ENCODE data around the gene FBXL19.

FBXL19 gene

GRCh38 chr16:30964574-30965226 is 41.3 kb downstream of the FBXL19 start:
- no peak for TF ChIP-seq CTCF (IDR thresholded peaks at IDR 0.05; ENCODE audit: extremely low read depth, insufficient read depth, missing control alignments)
- no peak for DNase-seq (ENCODE audit: low spot score)
- in situ Hi-C loops (cut with MboI; ENCODE audit: low pct_unique_long_range_greater_than_20kb, low sequenced_read_pairs, unreplicated experiment): loop anchor here (25.0 kb wide), 2 partner anchors 473 to 923 kb away; partner anchors contain the start of genes COX6A2 and ZNF843

- DNase-seq (ENCODE audit: low spot score): no peak
- in situ Hi-C loops (cut with MboI; ENCODE audit: low pct_unique_long_range_greater_than_20kb, low sequenced_read_pairs, unreplicated experiment): loop anchor here (25.0 kb wide), 2 partner anchors 472 to 922 kb away; partner anchors contain the start of genes COX6A2 and ZNF843
These were observed 42.1 kb downstream of the FBXL19 start for GRCh38 chr16:30965436-30965835.

GRCh38 chr16:30966033-30966619 is 42.8 kb downstream of the FBXL19 start:
- in situ Hi-C loops (cut with MboI; ENCODE audit: low pct_unique_long_range_greater_than_20kb, low sequenced_read_pairs, unreplicated experiment): loop anchor here (25.0 kb wide), 2 partner anchors 471 to 921 kb away; partner anchors contain the start of genes COX6A2 and ZNF843
- no peak for TF ChIP-seq CTCF (IDR thresholded peaks at IDR 0.05; ENCODE audit: extremely low read depth, insufficient read depth, missing control alignments)
- no peak for DNase-seq (ENCODE audit: low spot score)

More at GRCh38 chr16:30965436-30965835, 42.1 kb downstream of the FBXL19 start:
- TF ChIP-seq CTCF (IDR thresholded peaks at IDR 0.05; ENCODE audit: extremely low read depth, insufficient read depth, missing control alignments): no peak

GRCh38 chr16:30967795-30968194 is 44.4 kb downstream of the FBXL19 start:
- no peak for DNase-seq (ENCODE audit: low spot score)
- in situ Hi-C loops (cut with MboI; ENCODE audit: low pct_unique_long_range_greater_than_20kb, low sequenced_read_pairs, unreplicated experiment): loop anchor here (25.0 kb wide), 2 partner anchors 470 to 920 kb away; partner anchors contain the start of genes COX6A2 and ZNF843
- no peak for TF ChIP-seq CTCF (IDR thresholded peaks at IDR 0.05; ENCODE audit: extremely low read depth, insufficient read depth, missing control alignments)

- DNase-seq (ENCODE audit: low spot score): no peak
- in situ Hi-C loops (cut with MboI; ENCODE audit: low pct_unique_long_range_greater_than_20kb, low sequenced_read_pairs, unreplicated experiment): loop anchor here (25.0 kb wide), 2 partner anchors 468 to 918 kb away; partner anchors contain the start of genes COX6A2 and ZNF843
- TF ChIP-seq CTCF (IDR thresholded peaks at IDR 0.05; ENCODE audit: extremely low read depth, insufficient read depth, missing control alignments): no peak
These were observed 46.0 kb downstream of the FBXL19 start for GRCh38 chr16:30969246-30969842.

- DNase-seq (ENCODE audit: low spot score): no peak
- in situ Hi-C loops (cut with MboI; ENCODE audit: low pct_unique_long_range_greater_than_20kb, low sequenced_read_pairs, unreplicated experiment): loop anchor here (25.0 kb wide), 2 partner anchors 466 to 916 kb away; partner anchors contain the start of genes COX6A2 and ZNF843
- TF ChIP-seq CTCF (IDR thresholded peaks at IDR 0.05; ENCODE audit: extremely low read depth, insufficient read depth, missing control alignments): no peak
These were observed 47.9 kb downstream of the FBXL19 start for GRCh38 chr16:30971298-30971697.

All from GM13977 (cell line).